HG03139 (cell line): Measurements from ENCODE around the gene CA10.

Experiments used
- ATAC-seq: cut with Tn5 transposase; IDR thresholded peaks from one replicate; pipeline ENCODE4 v1.9.1; 2021; ENCODE audit not compliant: unreplicated experiment

Gene CA10

GRCh38 chr17:51955245-51955644 lies 203.3 kb downstream of the CA10 start:
- ATAC-seq, result no peak

GRCh38 chr17:51954232-51954765 lies 204.2 kb downstream of the CA10 start:
- ATAC-seq, result no peak

GRCh38 chr17:51951741-51952140 lies 206.8 kb downstream of the CA10 start:
- no peak for ATAC-seq

- ATAC-seq, result no peak
Observed at GRCh38 chr17:51948128-51948527, 210.4 kb downstream of the CA10 start.

GRCh38 chr17:51947160-51947735 lies 211.3 kb downstream of the CA10 start:
- no peak for ATAC-seq

GRCh38 chr17:51946311-51946710 lies 212.2 kb downstream of the CA10 start:
- no peak for ATAC-seq

- no peak for ATAC-seq
Observed at GRCh38 chr17:51941272-51941671, 217.2 kb downstream of the CA10 start.

GRCh38 chr17:51937264-51937663 lies 221.2 kb downstream of the CA10 start:
- ATAC-seq, result no peak

- no peak for ATAC-seq
Observed at GRCh38 chr17:51935477-51935876, 223.0 kb downstream of the CA10 start.

- ATAC-seq, result no peak
Observed at GRCh38 chr17:51933647-51934046, 224.9 kb downstream of the CA10 start.

- ATAC-seq, result no peak
Observed at GRCh38 chr17:51926448-51926847, 232.1 kb downstream of the CA10 start.

- ATAC-seq, result no peak
Observed at GRCh38 chr17:51921500-51921899, 237.0 kb downstream of the CA10 start.

GRCh38 chr17:51914577-51914976 lies 243.9 kb downstream of the CA10 start:
- no peak for ATAC-seq

GRCh38 chr17:51913491-51914205 lies 244.9 kb downstream of the CA10 start:
- no peak for ATAC-seq

- no peak for ATAC-seq
Observed at GRCh38 chr17:51912939-51913338, 245.6 kb downstream of the CA10 start.

GRCh38 chr17:51911237-51911636 lies 247.3 kb downstream of the CA10 start:
- ATAC-seq, result no peak

- ATAC-seq, result no peak
Observed at GRCh38 chr17:51909971-51910370, 248.5 kb downstream of the CA10 start.

- no peak for ATAC-seq
Observed at GRCh38 chr17:51908841-51909537, 249.5 kb downstream of the CA10 start.

GRCh38 chr17:51907041-51907440 lies 251.5 kb downstream of the CA10 start:
- no peak for ATAC-seq

GRCh38 chr17:51904379-51904778 lies 254.1 kb downstream of the CA10 start:
- ATAC-seq, result no peak

- no peak for ATAC-seq
Observed at GRCh38 chr17:51901242-51901641, 257.3 kb downstream of the CA10 start.

GRCh38 chr17:51891936-51892335 lies 266.6 kb downstream of the CA10 start:
- ATAC-seq, result no peak
